HepG2 (cell line): ENCODE data around the gene MED20. TPM values are rescaled to one million over a fixed set of nuclear protein-coding genes. Genes with fewer than 3 reads are reported as not detected.

Experiments
- ATAC-seq: fragments of 200-7000 bp; cut with Tn5 transposase; 3 replicates; pipeline ENCODE4 v1.9.1; 2020; ENCODE audit warnings: mild to moderate bottlenecking, moderate library complexity
- BruUV-seq: library from RNA; stranded (reverse); fragments of 400-500 nt; replicated peaks from 2 replicates; lab custom pipeline; 2021; lab: Mats Ljungman, UMichigan
- CTCF ChIA-PET: fragments of 300-600 bp; formaldehyde crosslinking; extraction: SDS; loops from one replicate; lab custom pipeline; 2021; ENCODE audit warnings: low total read pairs, inconsistent platforms, low intra/inter-chr PET ratio; lab: Yijun Ruan, JAX
- POLR2A ChIA-PET: fragments of 350-600 bp; sonication (Branson Sonifier 250); formaldehyde crosslinking; loops from one replicate; lab custom pipeline; 2020; ENCODE audit warnings: antibody characterized with exemption, inconsistent platforms; lab: Yijun Ruan, JAX
- DNase-seq: peaks from one replicate; pipeline ENCODE4 v3.0.0-alpha.2; 2015; ENCODE audit warnings: low spot score
- FAIRE-seq: peaks from 3 replicates; lab custom pipeline; 2011; peaks lifted over from hg19 to GRCh38; lab: Jason Lieb, UNC
- H2AFZ ChIP-seq: one replicate; pipeline ENCODE4 v1.6.1; 2011; ENCODE audit warnings: low read length, inconsistent platforms
- H3K27ac ChIP-seq: fragments of 300-600 bp; 3 replicates; pipeline ENCODE4 v1.8.0; 2011; ENCODE audit warnings: mixed run types, mild to moderate bottlenecking, mixed read lengths, low read length, inconsistent platforms; ENCODE audit not compliant: insufficient read depth; ENCODE audit errors: extremely low read length
- H3K27me3 ChIP-seq, 2 experiments: fragments of 200-600 bp in 1 of 2; 2 replicates in 1 of 2; 3 replicates in 1 of 2; pipeline versions ENCODE4 v1.6.0 to v1.8.0; 2011; ENCODE audit warnings: low read length in 2 of 2, mild to moderate bottlenecking in 2 of 2, moderate library complexity in 2 of 2, inconsistent platforms in 1 of 2; ENCODE audit not compliant: insufficient read depth in 2 of 2, control insufficient read depth in 1 of 2
- H3K36me3 ChIP-seq, 2 experiments: fragments of 200-600 bp in 1 of 2; replicated peaks in 1 of 2; 2 replicates in 1 of 2; 3 replicates in 1 of 2; pipeline versions ENCODE4 v1.5.1 to v1.8.0; 2011; ENCODE audit warnings: low read length in 2 of 2, inconsistent platforms in 1 of 2; ENCODE audit not compliant: insufficient read depth in 2 of 2, control insufficient read depth in 1 of 2
- H3K4me1 ChIP-seq: 2 replicates; pipeline ENCODE4 v1.5.1; 2012; ENCODE audit warnings: low read length, inconsistent platforms; ENCODE audit not compliant: insufficient read depth
- H3K4me2 ChIP-seq: 2 replicates; pipeline ENCODE4 v1.6.0; 2011; ENCODE audit warnings: low read depth, low read length, inconsistent platforms
- H3K4me3 ChIP-seq, 3 experiments: fragments of 200-600 bp in 1 of 3; sonication (generic), shearing (Covaris generic) in 1 of 3; replicated peaks in 1 of 3; 2 replicates each; pipeline ENCODE4 v1.5.1; 2011 to 2016; ENCODE audit warnings: low read length in 3 of 3, inconsistent platforms in 2 of 3, low read depth in 2 of 3, mild to moderate bottlenecking in 2 of 3, control low read depth in 1 of 3, mixed read lengths in 1 of 3; ENCODE audit not compliant: insufficient read depth in 1 of 3
- H3K79me2 ChIP-seq: one replicate; pipeline ENCODE4 v1.6.1; 2011; ENCODE audit warnings: low read length, inconsistent platforms; ENCODE audit not compliant: insufficient read depth
- H3K9ac ChIP-seq: 2 replicates; pipeline ENCODE4 v1.6.0; 2011; ENCODE audit warnings: mild to moderate bottlenecking, low read depth, low read length, inconsistent platforms; ENCODE audit not compliant: insufficient read depth
- H3K9me3 ChIP-seq: 2 replicates; pipeline ENCODE4 v1.5.1; 2012; ENCODE audit warnings: mild to moderate bottlenecking, low read length
- H4K20me1 ChIP-seq: 2 replicates; pipeline ENCODE4 v1.6.0; 2011; ENCODE audit warnings: inconsistent platforms, mild to moderate bottlenecking, low read length, moderate library complexity; ENCODE audit not compliant: insufficient read depth
- FOXC1 ChIP-seq: sonication (generic); formaldehyde crosslinking; IDR thresholded peaks from 2 replicates; pipeline ENCODE4 v1.8.0; 2022; ENCODE audit warnings: mild to moderate bottlenecking, missing genetic modification reagents, borderline replicate concordance
- GATA4 ChIP-seq: sonication (generic); IDR thresholded peaks from 2 replicates; pipeline ENCODE4 v1.6.1; 2016; ENCODE audit warnings: antibody characterized with exemption, low read depth, borderline replicate concordance
- HOXD1 ChIP-seq: sonication (generic); formaldehyde crosslinking; IDR thresholded peaks from 2 replicates; pipeline ENCODE4 v1.5.0; 2020; ENCODE audit warnings: missing genetic modification reagents
- SP1 ChIP-seq, 2 experiments: fragments of 450-650 bp in 1 of 2; sonication (generic) in 1 of 2; formaldehyde crosslinking in 1 of 2; IDR thresholded peaks; 2 replicates each; pipeline versions ENCODE4 v1.4.0 to v1.6.1; 2016 to 2020; ENCODE audit warnings: missing genetic modification reagents in 1 of 2
- SPEN ChIP-seq: sonication (generic); formaldehyde crosslinking; IDR thresholded peaks from 2 replicates; pipeline ENCODE4 v1.5.1; 2020; ENCODE audit warnings: low read depth, mild to moderate bottlenecking, missing genetic modification reagents
- TCF12 ChIP-seq, 2 experiments: fragments of 450-650 bp in 1 of 2; sonication (generic) in 1 of 2; formaldehyde crosslinking in 1 of 2; IDR thresholded peaks; 2 replicates each; pipeline versions ENCODE4 v1.6.1 to v1.8.0; 2017 to 2022; ENCODE audit warnings: antibody characterized with exemption in 1 of 2, mild to moderate bottlenecking in 1 of 2, missing genetic modification reagents in 1 of 2, moderate library complexity in 1 of 2
- TGIF2 ChIP-seq: IDR thresholded peaks from 2 replicates; pipeline ENCODE4 v1.6.1; 2016; ENCODE audit warnings: control low read depth, missing compliant biosample characterization
- TOE1 ChIP-seq: sonication (generic); formaldehyde crosslinking; IDR thresholded peaks from 2 replicates; pipeline ENCODE4 v1.4.0; 2020; ENCODE audit warnings: mild to moderate bottlenecking, missing genetic modification reagents
- ZFY ChIP-seq: sonication (generic); formaldehyde crosslinking; IDR thresholded peaks from 2 replicates; pipeline ENCODE4 v1.4.0; 2020; ENCODE audit warnings: missing genetic modification reagents
- ZNF24 ChIP-seq: fragments of 450-650 bp; IDR thresholded peaks from 2 replicates; pipeline ENCODE4 v1.6.1; 2017; ENCODE audit warnings: antibody characterized with exemption, mild to moderate bottlenecking
- ZNF33B ChIP-seq: sonication (generic); formaldehyde crosslinking; IDR thresholded peaks from 2 replicates; pipeline ENCODE4 v1.5.1; 2020; ENCODE audit warnings: mild to moderate bottlenecking, missing genetic modification reagents
- ZNF350 ChIP-seq: sonication (generic); formaldehyde crosslinking; IDR thresholded peaks from 2 replicates; pipeline ENCODE4 v1.4.0; 2020; ENCODE audit warnings: mild to moderate bottlenecking, low read depth, missing genetic modification reagents, borderline replicate concordance
- ZNF382 ChIP-seq: sonication (generic); formaldehyde crosslinking; IDR thresholded peaks from 2 replicates; pipeline ENCODE4 v1.5.0; 2020; ENCODE audit warnings: missing genetic modification reagents, mild to moderate bottlenecking, borderline replicate concordance
- ZNF496 ChIP-seq: sonication (generic); formaldehyde crosslinking; IDR thresholded peaks from 2 replicates; pipeline ENCODE4 v1.8.1; 2023; ENCODE audit warnings: mild to moderate bottlenecking, moderate library complexity, missing genetic modification reagents; ENCODE audit not compliant: insufficient replicate concordance
- ZNF761 ChIP-seq: sonication (generic); formaldehyde crosslinking; conservative IDR thresholded peaks from 2 replicates; pipeline ENCODE4 v1.4.0; 2020; ENCODE audit warnings: mild to moderate bottlenecking, missing genetic modification reagents
- WGBS: methylation state at CpG from one replicate; pipeline ENCODE4 v1.1.6; 2017; ENCODE audit warnings: low lambda C conversion rate; 5-methylcytosine and 5-hydroxymethylcytosine counted together
- in situ Hi-C: cut with HindIII; loops from 2 replicates; pipeline ENCODE4 v1.10.0; 2017; ENCODE audit warnings: low pct_unique_long_range_greater_than_20kb; ENCODE audit not compliant: extremely low pct_ligation_motif_present
- intact Hi-C: fragments of 100-400 bp; cut with micrococcal nuclease; formaldehyde crosslinking; loops from one replicate; pipeline ENCODE4 v1.10.0; 2022; ENCODE audit not compliant: unreplicated experiment
- polyA plus RNA-seq, 8 experiments: library from polyadenylated mRNA; depleted of rRNA in 3 of 8; stranded (reverse) in 7 of 8; unstranded in 1 of 8; fragments of >200 nt; fragmentation: Illumina TruSeq in 4 of 8; extraction: Trizol in 4 of 8; gene quantifications; 2 replicates each; pipeline versions ENCODE4 v1.2.1 to v1.2.3, GENCODE V29; 2011 to 2016; ENCODE audit warnings: low read depth in 4 of 8, missing spikeins in 1 of 8, mixed read lengths in 1 of 8; ENCODE audit not compliant: insufficient read depth in 1 of 8
- total RNA-seq, 5 experiments: library from RNA; depleted of rRNA; stranded (reverse); fragments of >200 nt; fragmentation: Illumina TruSeq; extraction: Trizol; gene quantifications; 2 replicates each; pipeline ENCODE4 v1.2.3, GENCODE V29; 2016; ENCODE audit warnings: low read depth in 1 of 5
- TF ChIP-seq, protein P1 (sequence below): IDR thresholded peaks from 2 replicates; pipeline ENCODE4 v1.6.1; 2016; ENCODE audit warnings: missing genetic modification reagents, missing compliant biosample characterization
- TF ChIP-seq, protein P2 (sequence below): sonication (generic); formaldehyde crosslinking; IDR thresholded peaks from 2 replicates; pipeline ENCODE4 v1.5.0; 2020; ENCODE audit warnings: missing genetic modification reagents
- TF ChIP-seq, protein P3 (sequence below): sonication (generic); formaldehyde crosslinking; IDR thresholded peaks from 2 replicates; pipeline ENCODE4 v1.5.1; 2020; ENCODE audit warnings: mild to moderate bottlenecking, missing genetic modification reagents, moderate library complexity

MED20 gene
- total and polyA plus RNA-seq, 2 of the 13 experiments (the other 11 are each of a cell fraction or from before 2014, with no cell fraction given) = 28.1 to 41.1 TPM

DNA sequence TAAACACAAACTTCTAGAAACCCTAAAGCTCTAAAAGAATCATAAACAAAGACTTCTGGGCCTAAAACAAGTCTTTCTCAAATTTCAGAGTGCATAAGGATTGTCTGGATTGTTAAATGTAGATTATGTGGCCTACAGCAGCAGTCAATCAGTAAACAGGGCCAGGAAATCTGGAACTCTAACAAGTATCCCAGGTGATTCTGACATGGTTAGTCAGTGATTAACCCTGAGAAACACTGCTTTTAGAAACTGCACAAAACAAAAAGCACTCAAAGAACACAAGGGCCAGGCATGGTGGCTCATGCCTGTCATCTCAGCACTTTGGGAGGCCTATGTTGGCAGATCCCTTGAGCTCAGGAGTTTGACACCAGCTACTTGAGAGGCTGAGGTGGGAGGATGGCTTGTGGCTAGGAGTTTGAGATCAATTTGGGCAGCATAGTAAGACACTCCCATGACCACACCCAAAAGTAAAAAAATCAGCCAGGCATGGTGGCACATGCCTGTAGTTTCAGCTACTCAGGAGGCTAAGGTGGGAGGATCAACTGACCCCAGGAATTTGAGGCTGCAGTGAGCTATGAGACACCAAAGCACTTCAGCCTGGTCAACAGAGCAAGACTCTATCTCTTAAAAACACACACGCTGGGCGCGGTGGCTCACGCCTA, 5.9 kb downstream of the MED20 start (continued):
- TF ChIP-seq SP1 (IDR thresholded peaks at IDR 0.05) (no peak), SP1 (CRISPR knock-in tag; IDR thresholded peaks at IDR 0.05) (no peak)

DNA sequence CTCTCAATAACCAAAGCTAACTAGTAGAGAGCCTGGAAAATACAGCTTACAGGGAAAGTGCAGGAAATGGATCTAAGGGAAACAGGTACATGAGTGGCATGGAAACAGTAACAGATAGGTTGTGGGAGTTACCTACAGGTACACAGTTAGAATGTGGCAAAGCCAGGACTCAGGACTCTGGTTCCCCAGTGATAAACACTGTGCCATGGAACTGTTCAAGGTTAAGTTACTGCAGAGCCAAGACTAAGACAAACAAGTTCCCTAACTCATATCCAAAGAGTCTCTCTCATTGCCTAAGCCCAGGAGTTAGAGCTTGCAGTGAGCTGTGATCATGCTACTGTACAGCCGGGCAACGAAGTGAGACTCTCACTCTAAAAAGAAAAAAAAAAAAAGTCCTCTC, 6.6 kb downstream of the MED20 start:
- Histone ChIP-seq H3K4me1 (peaks cover 4% of the 10 kb centered on the region), H3K9ac (no peak overlapping the region), H3K27me3 (no peaks in the 10 kb centered on the region), H3K4me2 (no peak overlapping the region), H3K27ac (no peak overlapping the region), H2AFZ (no peak overlapping the region), H3K36me3 (peaks cover 19 to 54% of the 10 kb centered on the region in 2 experiments), H4K20me1 (no peaks in the 10 kb centered on the region; the same call in 1 of the 2 replicates), H3K4me3 (no peak overlapping the region), H3K79me2 (peaks cover 18% of the 10 kb centered on the region), H3K9me3 (no peaks in the 10 kb centered on the region)
- no peak for DNase-seq
- ChIA-PET CTCF (no interaction called here), POLR2A (no interaction called here)
- ATAC-seq = no peak
- no peak for FAIRE-seq
- 94% methylated on average over 2 of the region's 2 CpGs for WGBS
- in situ Hi-C loops (no loop called here), intact Hi-C loops (no loop called here)
- no TSS peak for BruUV-seq
- TF ChIP-seq, protein P1, sequence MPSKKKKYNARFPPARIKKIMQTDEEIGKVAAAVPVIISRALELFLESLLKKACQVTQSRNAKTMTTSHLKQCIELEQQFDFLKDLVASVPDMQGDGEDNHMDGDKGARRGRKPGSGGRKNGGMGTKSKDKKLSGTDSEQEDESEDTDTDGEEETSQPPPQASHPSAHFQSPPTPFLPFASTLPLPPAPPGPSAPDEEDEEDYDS (CRISPR knock-in tag) = no peak
- TF ChIP-seq ZNF382 = no peak
- no peak for TF ChIP-seq GATA4
- TF ChIP-seq TGIF2 (CRISPR knock-in tag) = no peak
- no peak for TF ChIP-seq FOXC1 (CRISPR knock-in tag)
- no peak for TF ChIP-seq ZNF33B
- TF ChIP-seq ZFY (CRISPR knock-in tag) = no peak
- TF ChIP-seq, protein P2, sequence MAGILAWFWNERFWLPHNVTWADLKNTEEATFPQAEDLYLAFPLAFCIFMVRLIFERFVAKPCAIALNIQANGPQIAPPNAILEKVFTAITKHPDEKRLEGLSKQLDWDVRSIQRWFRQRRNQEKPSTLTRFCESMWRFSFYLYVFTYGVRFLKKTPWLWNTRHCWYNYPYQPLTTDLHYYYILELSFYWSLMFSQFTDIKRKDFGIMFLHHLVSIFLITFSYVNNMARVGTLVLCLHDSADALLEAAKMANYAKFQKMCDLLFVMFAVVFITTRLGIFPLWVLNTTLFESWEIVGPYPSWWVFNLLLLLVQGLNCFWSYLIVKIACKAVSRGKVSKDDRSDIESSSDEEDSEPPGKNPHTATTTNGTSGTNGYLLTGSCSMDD (CRISPR knock-in tag) = no peak
- no peak for TF ChIP-seq ZNF496 (CRISPR knock-in tag)
- TF ChIP-seq TOE1 (CRISPR knock-in tag) = no peak
- TF ChIP-seq TCF12 (IDR thresholded peaks at IDR 0.05) = no peak
- no peak for TF ChIP-seq TCF12 (CRISPR knock-in tag; IDR thresholded peaks at IDR 0.05)
- no peak for TF ChIP-seq ZNF761 (CRISPR knock-in tag)
- no peak for TF ChIP-seq ZNF350 (CRISPR knock-in tag)
- no peak for TF ChIP-seq SPEN
- TF ChIP-seq, protein P3, sequence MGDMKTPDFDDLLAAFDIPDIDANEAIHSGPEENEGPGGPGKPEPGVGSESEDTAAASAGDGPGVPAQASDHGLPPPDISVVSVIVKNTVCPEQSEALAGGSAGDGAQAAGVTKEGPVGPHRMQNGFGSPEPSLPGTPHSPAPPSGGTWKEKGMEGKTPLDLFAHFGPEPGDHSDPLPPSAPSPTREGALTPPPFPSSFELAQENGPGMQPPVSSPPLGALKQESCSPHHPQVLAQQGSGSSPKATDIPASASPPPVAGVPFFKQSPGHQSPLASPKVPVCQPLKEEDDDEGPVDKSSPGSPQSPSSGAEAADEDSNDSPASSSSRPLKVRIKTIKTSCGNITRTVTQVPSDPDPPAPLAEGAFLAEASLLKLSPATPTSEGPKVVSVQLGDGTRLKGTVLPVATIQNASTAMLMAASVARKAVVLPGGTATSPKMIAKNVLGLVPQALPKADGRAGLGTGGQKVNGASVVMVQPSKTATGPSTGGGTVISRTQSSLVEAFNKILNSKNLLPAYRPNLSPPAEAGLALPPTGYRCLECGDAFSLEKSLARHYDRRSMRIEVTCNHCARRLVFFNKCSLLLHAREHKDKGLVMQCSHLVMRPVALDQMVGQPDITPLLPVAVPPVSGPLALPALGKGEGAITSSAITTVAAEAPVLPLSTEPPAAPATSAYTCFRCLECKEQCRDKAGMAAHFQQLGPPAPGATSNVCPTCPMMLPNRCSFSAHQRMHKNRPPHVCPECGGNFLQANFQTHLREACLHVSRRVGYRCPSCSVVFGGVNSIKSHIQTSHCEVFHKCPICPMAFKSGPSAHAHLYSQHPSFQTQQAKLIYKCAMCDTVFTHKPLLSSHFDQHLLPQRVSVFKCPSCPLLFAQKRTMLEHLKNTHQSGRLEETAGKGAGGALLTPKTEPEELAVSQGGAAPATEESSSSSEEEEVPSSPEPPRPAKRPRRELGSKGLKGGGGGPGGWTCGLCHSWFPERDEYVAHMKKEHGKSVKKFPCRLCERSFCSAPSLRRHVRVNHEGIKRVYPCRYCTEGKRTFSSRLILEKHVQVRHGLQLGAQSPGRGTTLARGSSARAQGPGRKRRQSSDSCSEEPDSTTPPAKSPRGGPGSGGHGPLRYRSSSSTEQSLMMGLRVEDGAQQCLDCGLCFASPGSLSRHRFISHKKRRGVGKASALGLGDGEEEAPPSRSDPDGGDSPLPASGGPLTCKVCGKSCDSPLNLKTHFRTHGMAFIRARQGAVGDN (CRISPR knock-in tag) = no peak
- no peak for TF ChIP-seq HOXD1 (CRISPR knock-in tag)
- TF ChIP-seq ZNF24 = no peak
